ENCODE results near the gene RPL27A.

GRCh38 chr11:8641332-8641731, 41.3 kb upstream of the RPL27A start:
- TF ChIP-seq SMC3 (IDR thresholded peaks at IDR 0.05; ENCODE audit: low read depth, low read length): no peak
- TF ChIP-seq CTCF (IDR thresholded peaks at IDR 0.05): no peak
